ENCODE results near the gene SLC4A2.
A peak's percentile ranks its signal among the peaks of the same experiment; 100 is the strongest.

The SLC4A2 gene

DNA sequence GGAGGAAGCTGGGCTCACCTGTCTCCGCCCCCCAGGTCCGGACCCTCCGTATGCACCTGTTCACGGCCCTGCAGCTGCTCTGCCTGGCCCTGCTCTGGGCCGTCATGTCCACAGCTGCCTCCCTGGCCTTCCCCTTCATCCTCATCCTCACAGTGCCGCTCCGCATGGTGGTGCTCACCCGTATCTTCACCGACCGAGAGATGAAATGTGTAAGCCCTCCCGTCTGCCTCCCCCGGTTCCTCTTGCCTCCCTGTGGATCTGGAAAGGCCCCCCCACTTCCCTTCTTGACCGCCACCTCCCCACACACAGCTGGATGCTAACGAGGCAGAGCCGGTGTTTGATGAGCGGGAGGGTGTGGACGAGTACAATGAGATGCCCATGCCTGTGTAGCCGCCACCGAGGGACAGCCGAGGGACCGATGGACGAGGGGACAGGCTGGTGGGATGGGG lies 16.6 kb downstream of the SLC4A2 start:
- DNase-seq, result peak in 2 of 10 donors; percentile 69 to 79
- intact Hi-C loops (cut with DNase I), result loop anchor here (5.0 kb wide), 1 partner anchor 36 kb away; no protein-coding TSS in a partner anchor

- intact Hi-C loops (cut with DNase I), result loop anchor here (5.0 kb wide), 1 partner anchor 35 kb away; no protein-coding TSS in a partner anchor
- DNase-seq, result peak in 2 of 10 donors; percentile 67 to 80
Measured at GRCh38 chr7:151076863-151077704, 17.7 kb downstream of the SLC4A2 start.

- no peak for DNase-seq
- intact Hi-C loops (cut with DNase I), result loop anchor here (5.0 kb wide), 1 partner anchor 35 kb away; no protein-coding TSS in a partner anchor
Measured at GRCh38 chr7:151077705-151078232, 18.4 kb downstream of the SLC4A2 start.

DNA sequence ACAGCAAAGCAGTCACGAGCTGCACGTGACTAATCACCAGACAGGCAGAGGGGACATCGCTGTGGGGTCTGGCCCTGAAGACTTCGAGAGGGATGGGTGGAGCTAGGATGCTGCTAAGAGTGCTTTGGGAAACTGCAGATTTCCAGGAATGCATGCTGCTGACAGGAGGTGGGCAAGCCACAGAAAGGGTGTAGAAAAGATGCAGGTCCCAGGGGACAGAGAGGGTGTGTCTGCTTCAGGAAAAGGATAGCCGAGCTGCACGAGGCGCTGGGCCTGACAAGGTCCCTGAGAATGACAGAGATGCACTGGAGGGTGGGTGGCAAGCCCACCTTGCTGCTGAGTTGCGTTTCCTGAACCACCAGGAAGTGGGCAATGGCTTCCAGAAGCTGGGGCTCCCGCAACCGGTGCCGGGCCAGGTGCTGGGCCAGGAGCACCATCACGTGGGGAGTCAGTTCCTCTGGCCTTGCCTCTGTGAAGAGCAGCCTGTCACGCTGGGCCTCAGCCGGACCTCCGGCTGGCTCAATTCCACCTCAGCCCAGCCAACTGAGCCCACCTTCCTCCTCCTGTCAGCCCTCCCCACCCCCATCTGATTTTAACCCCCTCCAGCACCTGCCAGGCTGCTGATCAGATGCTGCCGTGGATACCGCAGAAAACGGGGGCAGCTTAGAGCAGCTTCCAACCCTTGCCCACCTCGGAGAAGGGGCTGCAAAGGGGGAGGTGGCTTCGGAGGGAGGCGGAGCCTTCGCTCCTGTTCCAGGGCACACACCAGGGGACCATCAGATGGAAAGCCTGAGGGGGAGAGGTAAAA lies 19.0 kb downstream of the SLC4A2 start:
- intact Hi-C loops (cut with DNase I), result loop anchor here (5.0 kb wide), 1 partner anchor 34 kb away; no protein-coding TSS in a partner anchor
- DNase-seq, result peak in 2 of 10 donors; percentile 71 to 81

- DNase-seq, result peak in 1 of 10 donors; percentile 78
- intact Hi-C loops (cut with DNase I), result loop anchor here (5.0 kb wide), 1 partner anchor 33 kb away; no protein-coding TSS in a partner anchor
Measured at GRCh38 chr7:151079199-151079910, 20.0 kb downstream of the SLC4A2 start.

DNA sequence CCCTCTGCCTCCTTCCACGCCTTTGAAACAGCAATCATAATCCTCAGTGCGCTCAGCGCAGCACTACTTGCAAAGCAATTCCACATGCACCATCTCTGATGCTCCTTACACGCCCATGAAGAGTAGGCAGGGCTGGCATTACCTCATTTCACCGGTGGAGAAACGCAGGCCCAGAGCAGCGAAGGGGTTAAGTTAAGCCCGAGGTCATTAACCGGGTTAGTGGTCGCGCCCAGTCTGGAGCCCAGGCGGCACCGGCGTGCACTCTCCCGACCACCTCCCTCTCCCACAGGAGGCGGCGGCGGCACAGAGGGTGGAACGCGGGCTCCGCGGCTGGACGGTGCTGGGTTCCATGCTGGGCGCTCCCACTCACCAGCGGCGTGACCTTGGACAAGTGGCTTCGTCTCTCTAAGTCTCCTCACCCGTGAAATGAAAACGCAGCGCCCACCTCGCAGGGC lies 20.7 kb downstream of the SLC4A2 start:
- peak in 2 of 10 donors; percentile 66 to 88 for DNase-seq
- intact Hi-C loops (cut with DNase I), result loop anchor here (1.0 to 5.0 kb wide), 2 partner anchors 22 to 42 kb away; no protein-coding TSS in a partner anchor

DNA sequence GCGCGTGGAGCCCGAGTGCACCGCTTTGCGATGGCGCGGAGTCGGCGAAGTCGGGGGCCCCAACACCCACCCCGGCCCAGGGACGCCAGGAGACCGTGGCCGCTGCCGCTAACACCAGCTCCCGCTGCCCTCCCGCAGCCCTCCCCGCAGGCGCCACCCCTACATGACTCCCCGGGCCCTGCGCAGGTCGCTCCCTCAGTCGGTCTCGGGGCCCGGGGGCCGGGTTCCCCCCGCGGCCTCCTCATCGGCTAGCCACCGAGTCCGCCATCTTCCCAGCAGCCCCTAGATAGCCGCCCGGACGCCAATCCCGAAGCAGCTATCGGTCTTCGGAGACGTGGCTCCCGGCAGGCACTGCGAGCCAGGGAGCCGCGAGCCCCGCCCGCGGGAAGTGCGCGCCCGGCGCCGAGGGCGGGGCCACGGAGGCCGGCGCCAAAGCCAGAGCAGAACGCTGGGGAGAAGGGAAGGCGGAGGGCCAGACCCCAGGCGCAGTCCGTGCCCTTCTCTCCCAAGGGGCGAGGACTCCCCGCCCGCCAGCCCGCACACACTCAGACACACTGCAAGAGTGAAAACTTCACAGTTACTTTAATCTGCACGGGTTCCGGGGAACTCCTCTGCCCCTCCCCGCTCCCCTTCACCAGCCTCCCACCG lies 21.3 kb downstream of the SLC4A2 start, which contains the start of gene FASTK:
Gene FASTK, minus strand, starts transcription at position 288 of the 648 bp plus-strand sequence. Its CDS starts 43 bp downstream, at position 245.
- intact Hi-C loops (cut with DNase I), result loop anchor here (1.0 to 5.0 kb wide), 2 partner anchors 22 to 42 kb away; no protein-coding TSS in a partner anchor

GRCh38 chr7:151081170-151082101 lies 22.0 kb downstream of the SLC4A2 start:
- intact Hi-C loops (cut with DNase I), result loop anchor here (5.0 kb wide), 1 partner anchor 41 kb away; no protein-coding TSS in a partner anchor
- peak in 1 of 10 donors; percentile 86 for DNase-seq

More for the DNA sequence above, 21.3 kb downstream of the SLC4A2 start, which contains the start of gene FASTK:
- DNase-seq, result peak; percentile 90 to 99 (median 94)

GRCh38 chr7:151082141-151083070 lies 23.0 kb downstream of the SLC4A2 start:
- intact Hi-C loops (cut with DNase I), result loop anchor here (5.0 kb wide), 1 partner anchor 40 kb away; no protein-coding TSS in a partner anchor
- DNase-seq, result peak in 3 of 10 donors; percentile 5 to 66 (median 66)

GRCh38 chr7:151083071-151083823 lies 23.9 kb downstream of the SLC4A2 start, which contains the start of gene TMUB1:
Gene TMUB1, minus strand, starts transcription at chr7:151083493. Its CDS starts 930 bp downstream, at chr7:151082563.
- intact Hi-C loops (cut with DNase I), result loop anchor here (5.0 kb wide), 1 partner anchor 39 kb away; no protein-coding TSS in a partner anchor
- DNase-seq, result peak; percentile 64 to 97 (median 80)

GRCh38 chr7:151083824-151084160 lies 24.4 kb downstream of the SLC4A2 start:
- intact Hi-C loops (cut with DNase I), result loop anchor here (5.0 kb wide), 1 partner anchor 39 kb away; no protein-coding TSS in a partner anchor
- DNase-seq, result peak in 1 of 10 donors; percentile 11

DNA sequence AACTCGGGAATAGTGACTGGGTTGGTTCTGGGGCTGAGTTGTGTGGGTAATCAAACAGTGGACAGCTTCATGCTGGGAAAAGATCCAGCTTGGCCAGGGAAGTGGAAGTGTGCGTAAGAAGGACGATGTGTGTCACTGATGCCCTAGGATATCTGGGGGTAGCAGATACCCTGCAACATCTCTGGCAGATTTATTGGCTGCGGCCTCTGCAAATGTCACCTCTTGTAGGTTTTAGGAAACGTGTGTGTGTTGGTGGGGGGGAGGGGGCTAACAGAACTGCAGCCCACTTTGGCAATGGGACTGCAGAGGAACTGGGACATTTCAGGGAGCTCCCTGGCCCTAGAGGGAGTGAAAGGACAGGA lies 25.9 kb downstream of the SLC4A2 start:
- intact Hi-C loops (cut with DNase I), result no loop called here
- DNase-seq, result no peak

GRCh38 chr7:151085691-151086620 lies 26.6 kb downstream of the SLC4A2 start, which contains the start of gene AGAP3:
Gene AGAP3, plus strand, starts transcription at chr7:151086475. Its CDS starts 267 bp downstream, at chr7:151086742.
- peak; percentile 81 to 98 (median 86) for DNase-seq
- intact Hi-C loops (cut with DNase I), result loop anchor here (1.0 to 2.0 kb wide), 2 partner anchors 28 to 57 kb away; partner anchors contain the start of gene ABCB8

GRCh38 chr7:151086802-151087244 lies 27.4 kb downstream of the SLC4A2 start:
- peak in 2 of 10 donors; percentile 79 to 83 for DNase-seq
- intact Hi-C loops (cut with DNase I), result loop anchor here (1.0 to 2.0 kb wide), 2 partner anchors 29 to 58 kb away; partner anchors contain the start of gene ABCB8

Measured in posterior cingulate gyrus (tissue), 11 donors.